IMR-90 (cell line): ENCODE data around the gene S100A5. TPM values are rescaled to one million over a fixed set of nuclear protein-coding genes. Genes with fewer than 3 reads are reported as not detected.
A peak's percentile ranks its signal among the peaks of the same experiment; 100 is the strongest.

Source experiments
- ATAC-seq: fragments of 200-7000 bp; cut with Tn5 transposase; 2 replicates; pipeline ENCODE4 v1.9.1; 2020; ENCODE audit warnings: low read depth, mild to moderate bottlenecking, moderate library complexity
- BruUV-seq: library from RNA; stranded (reverse); fragments of 400-500 nt; replicated peaks from 2 replicates; lab custom pipeline; 2021; lab: Mats Ljungman, UMichigan
- CTCF ChIA-PET: fragments of 300-600 bp; formaldehyde crosslinking; extraction: SDS; loops from one replicate; lab custom pipeline; 2021; ENCODE audit warnings: antibody characterized with exemption; lab: Yijun Ruan, JAX
- POLR2A ChIA-PET: fragments of 300-600 bp; sonication (Branson Sonifier 250); formaldehyde crosslinking; loops from one replicate; lab custom pipeline; 2022; ENCODE audit warnings: antibody characterized with exemption; ENCODE audit not compliant: unreplicated experiment; lab: Charles Lee
- DNase-seq: peaks from one replicate; pipeline ENCODE4 v3.0.0; 2013
- H2AFZ ChIP-seq: replicated peaks from 2 replicates; pipeline ENCODE3; 2013; ENCODE audit warnings: low read length, mild to moderate bottlenecking; ENCODE audit not compliant: poor library complexity
- H2AK5ac ChIP-seq: 2 replicates; pipeline ENCODE4 v1.6.1; 2013; ENCODE audit warnings: low read depth, low read length, inconsistent platforms
- H2AK9ac ChIP-seq: replicated peaks from 2 replicates; pipeline ENCODE3; 2013; ENCODE audit warnings: mild to moderate bottlenecking, low read depth, low read length, moderate library complexity; ENCODE audit not compliant: poor library complexity
- H2BK120ac ChIP-seq: 2 replicates; pipeline ENCODE4 v1.6.1; 2013; ENCODE audit warnings: low read depth, low read length, inconsistent platforms
- H2BK15ac ChIP-seq: 3 replicates; pipeline ENCODE4 v1.6.1; 2013; ENCODE audit warnings: low read depth, low read length, inconsistent platforms
- H2BK20ac ChIP-seq: 2 replicates; pipeline ENCODE4 v1.6.1; 2013; ENCODE audit warnings: low read depth, mild to moderate bottlenecking, inconsistent platforms, low read length, moderate library complexity
- H2BK5ac ChIP-seq: 2 replicates; pipeline ENCODE4 v1.6.1; 2013; ENCODE audit warnings: mild to moderate bottlenecking, low read depth, low read length, inconsistent platforms; ENCODE audit not compliant: poor library complexity, severe bottlenecking
- H3K14ac ChIP-seq: replicated peaks from 2 replicates; pipeline ENCODE4 v1.6.1; 2013; ENCODE audit warnings: low read depth, low read length, inconsistent platforms
- H3K18ac ChIP-seq: 2 replicates; pipeline ENCODE4 v1.6.1; 2013; ENCODE audit warnings: low read depth, low read length, control low read depth
- H3K23ac ChIP-seq: 2 replicates; pipeline ENCODE4 v1.6.1; 2013; ENCODE audit warnings: low read depth, low read length, inconsistent platforms
- H3K27ac ChIP-seq: 2 replicates; pipeline ENCODE4 v1.5.1; 2013; ENCODE audit warnings: mild to moderate bottlenecking, control low read depth, low read length; ENCODE audit not compliant: insufficient read depth
- H3K27me3 ChIP-seq: 2 replicates; pipeline ENCODE4 v1.6.1; 2013; ENCODE audit warnings: low read length; ENCODE audit not compliant: control insufficient read depth, insufficient read depth
- H3K36me3 ChIP-seq: 2 replicates; pipeline ENCODE4 v1.6.1; 2013; ENCODE audit warnings: low read length, mixed read lengths; ENCODE audit not compliant: control insufficient read depth, insufficient read depth
- H3K4ac ChIP-seq: 2 replicates; pipeline ENCODE4 v1.6.1; 2013; ENCODE audit warnings: low read depth, low read length, inconsistent platforms
- H3K4me1 ChIP-seq: 2 replicates; pipeline ENCODE4 v1.6.1; 2013; ENCODE audit warnings: low read length, mixed read lengths; ENCODE audit not compliant: control insufficient read depth, insufficient read depth
- H3K4me2 ChIP-seq: 2 replicates; pipeline ENCODE4 v1.6.1; 2013; ENCODE audit warnings: low read depth, mild to moderate bottlenecking, control low read depth, low read length, moderate library complexity
- H3K4me3 ChIP-seq: 2 replicates; pipeline ENCODE4 v1.5.1; 2013; ENCODE audit warnings: low read depth, mild to moderate bottlenecking, control low read depth, low read length, moderate library complexity; ENCODE audit not compliant: insufficient read depth
- H3K56ac ChIP-seq: 2 replicates; pipeline ENCODE4 v1.6.1; 2013; ENCODE audit warnings: low read length, inconsistent platforms; ENCODE audit not compliant: insufficient read depth; ENCODE audit errors: extremely low read depth
- H3K79me1 ChIP-seq, 2 experiments: 2 replicates each; pipeline ENCODE4 v1.6.1; 2013; ENCODE audit warnings: low read length in 2 of 2, inconsistent platforms in 1 of 2, low read depth in 1 of 2
- H3K9ac ChIP-seq: 2 replicates; pipeline ENCODE4 v1.6.1; 2013; ENCODE audit warnings: low read depth, low read length, control low read depth
- H3K9me1 ChIP-seq: 2 replicates; pipeline ENCODE4 v1.6.1; 2013; ENCODE audit warnings: low read length, inconsistent platforms; ENCODE audit not compliant: insufficient read depth
- H3K9me3 ChIP-seq: 2 replicates; pipeline ENCODE4 v1.6.1; 2013; ENCODE audit warnings: low read length; ENCODE audit not compliant: control insufficient read depth, insufficient read depth
- H4K20me1 ChIP-seq: 2 replicates; pipeline ENCODE4 v1.6.1; 2013; ENCODE audit warnings: low read length, inconsistent platforms; ENCODE audit not compliant: insufficient read depth
- H4K5ac ChIP-seq: 2 replicates; pipeline ENCODE4 v1.6.1; 2013; ENCODE audit warnings: mild to moderate bottlenecking, low read depth, low read length, control low read depth
- H4K8ac ChIP-seq, 2 experiments: 2 replicates each; pipeline ENCODE4 v1.6.1; 2013; ENCODE audit warnings: low read depth in 2 of 2, low read length in 2 of 2, control low read depth in 1 of 2, inconsistent platforms in 1 of 2
- H4K91ac ChIP-seq: 2 replicates; pipeline ENCODE4 v1.6.1; 2013; ENCODE audit warnings: low read depth, low read length, inconsistent platforms; ENCODE audit not compliant: insufficient read depth
- BHLHE40 ChIP-seq: fragments of 150-350 bp; IDR thresholded peaks from 2 replicates; pipeline ENCODE4 v1.6.1; 2016; ENCODE audit warnings: mild to moderate bottlenecking, low read depth, low read length
- CEBPB ChIP-seq: IDR thresholded peaks from 2 replicates; pipeline ENCODE4 v1.6.1; 2012; ENCODE audit warnings: low read depth, low read length, improper control_type of control experiment
- CHD1 ChIP-seq: IDR thresholded peaks from 2 replicates; pipeline ENCODE4 v1.6.1; 2012; ENCODE audit warnings: low read depth, low read length, improper control_type of control experiment
- FOS ChIP-seq: fragments of 150-350 bp; IDR thresholded peaks from 2 replicates; pipeline ENCODE4 v1.6.1; 2016; ENCODE audit warnings: low read depth, low read length
- MAFK ChIP-seq: IDR thresholded peaks from 2 replicates; pipeline ENCODE4 v1.6.1; 2012; ENCODE audit warnings: low read depth, low read length, improper control_type of control experiment
- MAZ ChIP-seq: IDR thresholded peaks from 2 replicates; pipeline ENCODE4 v1.6.1; 2012; ENCODE audit warnings: low read depth, mild to moderate bottlenecking, low read length, improper control_type of control experiment, moderate library complexity, borderline replicate concordance
- MXI1 ChIP-seq: IDR thresholded peaks from 2 replicates; pipeline ENCODE4 v1.6.1; 2012; ENCODE audit warnings: low read depth, mild to moderate bottlenecking, low read length, moderate library complexity, borderline replicate concordance
- NFE2L2 ChIP-seq: fragments of 150-350 bp; IDR thresholded peaks from 2 replicates; pipeline ENCODE4 v1.6.1; 2016; ENCODE audit warnings: low read depth, mild to moderate bottlenecking, low read length
- POLR2A ChIP-seq: IDR thresholded peaks from 2 replicates; pipeline ENCODE4 v1.6.1; 2012; ENCODE audit warnings: mild to moderate bottlenecking, low read depth, low read length
- RAD21 ChIP-seq: IDR thresholded peaks from 2 replicates; pipeline ENCODE4 v1.6.1; 2012; ENCODE audit warnings: low read length, improper control_type of control experiment
- RCOR1 ChIP-seq: IDR thresholded peaks from 2 replicates; pipeline ENCODE4 v1.6.1; 2012; ENCODE audit warnings: mild to moderate bottlenecking, low read length, improper control_type of control experiment; ENCODE audit not compliant: insufficient replicate concordance
- RFX5 ChIP-seq: IDR thresholded peaks from 2 replicates; pipeline ENCODE4 v1.8.0; 2012; ENCODE audit warnings: low read depth, mild to moderate bottlenecking, low read length, moderate library complexity
- SMC3 ChIP-seq: fragments of 150-350 bp; IDR thresholded peaks from 2 replicates; pipeline ENCODE4 v1.6.1; 2016; ENCODE audit warnings: low read depth, mild to moderate bottlenecking, antibody characterized with exemption, low read length, moderate library complexity
- WGBS, 2 experiments: methylation state at CpG; one replicate each; pipeline versions ENCODE4 v1.1.5 to v1.1.7; 2013; ENCODE audit warnings: missing lambda C conversion rate in 2 of 2; ENCODE audit not compliant: insufficient read length in 1 of 2; ENCODE audit errors: extremely low coverage in 2 of 2; 5-methylcytosine and 5-hydroxymethylcytosine counted together
- dilution Hi-C: fragments of 300-500 bp; cut with HindIII; formaldehyde crosslinking; loops from one replicate; pipeline ENCODE4 v1.14.3; 2018; ENCODE audit warnings: low sequenced_read_pairs; ENCODE audit not compliant: unreplicated experiment
- in situ Hi-C: fragments of 300-500 bp; cut with MboI; formaldehyde crosslinking; loops from 3 replicates; pipeline ENCODE4 v1.14.3; 2019; ENCODE audit warnings: low sequenced_read_pairs, inconsistent platforms, mixed read lengths
- intact Hi-C: fragments of 100-400 bp; cut with micrococcal nuclease; formaldehyde crosslinking; loops from 2 replicates; pipeline ENCODE4 v1.10.0; 2022
- polyA plus RNA-seq, 3 experiments: library from polyadenylated mRNA; depleted of rRNA; stranded (reverse); fragments of >200 nt; gene quantifications; 2 replicates each; pipeline ENCODE4 v1.2.3, GENCODE V29; 2012; ENCODE audit warnings: low replicate concordance in 1 of 3
- total RNA-seq: library from RNA; depleted of rRNA; stranded (reverse); fragments of >200 nt; gene quantifications from 2 replicates; pipeline ENCODE4 v1.2.3, GENCODE V29; 2012
- TF ChIP-seq, protein P1 (sequence below): conservative IDR thresholded peaks from 2 replicates; pipeline ENCODE4 v1.5.1; 2012; ENCODE audit warnings: mild to moderate bottlenecking, low read depth, low read length, improper control_type of control experiment
- TF ChIP-seq, protein P2 (sequence below): fragments of 150-350 bp; IDR thresholded peaks from 2 replicates; pipeline ENCODE4 v1.6.1; 2017; ENCODE audit warnings: mild to moderate bottlenecking, antibody characterized with exemption, low read length, low read depth
- TF ChIP-seq, protein P3 (sequence below): fragments of 150-350 bp; IDR thresholded peaks from 2 replicates; pipeline ENCODE4 v1.6.1; 2016; ENCODE audit warnings: low read depth, mild to moderate bottlenecking, low read length, moderate library complexity, borderline replicate concordance

Gene S100A5
- total and polyA plus RNA-seq, 2 of the 4 experiments (the other 2 are of a cell fraction): 0.27 TPM; not detected in 1

DNA sequence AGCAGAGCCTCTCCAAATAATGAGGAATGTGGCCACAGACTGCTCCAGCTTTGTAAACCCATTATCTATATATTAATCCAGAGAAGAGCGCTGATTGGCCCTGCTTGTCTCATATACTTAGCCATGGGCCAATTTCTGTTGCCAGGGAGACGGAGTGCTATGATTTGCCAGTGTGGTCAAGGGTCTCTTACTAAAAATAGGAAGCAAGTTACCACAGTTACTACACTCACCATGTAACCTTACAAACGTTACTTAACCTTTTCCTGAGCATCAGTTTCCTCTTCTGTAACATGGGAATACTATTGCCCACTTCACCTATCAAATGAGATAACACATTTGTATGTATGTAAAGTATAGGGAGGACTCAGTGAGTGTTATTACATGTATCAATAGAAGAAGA lies 32.6 kb upstream of the S100A5 start:
- WGBS, 2 experiments: no CpG with 5 or more reads among the region's 3 CpGs
- no peak for TF ChIP-seq CEBPB
- TF ChIP-seq, protein P1, sequence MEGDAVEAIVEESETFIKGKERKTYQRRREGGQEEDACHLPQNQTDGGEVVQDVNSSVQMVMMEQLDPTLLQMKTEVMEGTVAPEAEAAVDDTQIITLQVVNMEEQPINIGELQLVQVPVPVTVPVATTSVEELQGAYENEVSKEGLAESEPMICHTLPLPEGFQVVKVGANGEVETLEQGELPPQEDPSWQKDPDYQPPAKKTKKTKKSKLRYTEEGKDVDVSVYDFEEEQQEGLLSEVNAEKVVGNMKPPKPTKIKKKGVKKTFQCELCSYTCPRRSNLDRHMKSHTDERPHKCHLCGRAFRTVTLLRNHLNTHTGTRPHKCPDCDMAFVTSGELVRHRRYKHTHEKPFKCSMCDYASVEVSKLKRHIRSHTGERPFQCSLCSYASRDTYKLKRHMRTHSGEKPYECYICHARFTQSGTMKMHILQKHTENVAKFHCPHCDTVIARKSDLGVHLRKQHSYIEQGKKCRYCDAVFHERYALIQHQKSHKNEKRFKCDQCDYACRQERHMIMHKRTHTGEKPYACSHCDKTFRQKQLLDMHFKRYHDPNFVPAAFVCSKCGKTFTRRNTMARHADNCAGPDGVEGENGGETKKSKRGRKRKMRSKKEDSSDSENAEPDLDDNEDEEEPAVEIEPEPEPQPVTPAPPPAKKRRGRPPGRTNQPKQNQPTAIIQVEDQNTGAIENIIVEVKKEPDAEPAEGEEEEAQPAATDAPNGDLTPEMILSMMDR: no peak
- no peak for TF ChIP-seq RCOR1
- no peak for TF ChIP-seq MXI1
- TF ChIP-seq CHD1: no peak
- no peak for TF ChIP-seq MAZ
- TF ChIP-seq, protein P2, sequence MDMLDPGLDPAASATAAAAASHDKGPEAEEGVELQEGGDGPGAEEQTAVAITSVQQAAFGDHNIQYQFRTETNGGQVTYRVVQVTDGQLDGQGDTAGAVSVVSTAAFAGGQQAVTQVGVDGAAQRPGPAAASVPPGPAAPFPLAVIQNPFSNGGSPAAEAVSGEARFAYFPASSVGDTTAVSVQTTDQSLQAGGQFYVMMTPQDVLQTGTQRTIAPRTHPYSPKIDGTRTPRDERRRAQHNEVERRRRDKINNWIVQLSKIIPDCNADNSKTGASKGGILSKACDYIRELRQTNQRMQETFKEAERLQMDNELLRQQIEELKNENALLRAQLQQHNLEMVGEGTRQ: no peak
- TF ChIP-seq RFX5: no peak
- TF ChIP-seq FOS: no peak
- TF ChIP-seq POLR2A: no peak
- no peak for TF ChIP-seq RAD21
- TF ChIP-seq, protein P3, sequence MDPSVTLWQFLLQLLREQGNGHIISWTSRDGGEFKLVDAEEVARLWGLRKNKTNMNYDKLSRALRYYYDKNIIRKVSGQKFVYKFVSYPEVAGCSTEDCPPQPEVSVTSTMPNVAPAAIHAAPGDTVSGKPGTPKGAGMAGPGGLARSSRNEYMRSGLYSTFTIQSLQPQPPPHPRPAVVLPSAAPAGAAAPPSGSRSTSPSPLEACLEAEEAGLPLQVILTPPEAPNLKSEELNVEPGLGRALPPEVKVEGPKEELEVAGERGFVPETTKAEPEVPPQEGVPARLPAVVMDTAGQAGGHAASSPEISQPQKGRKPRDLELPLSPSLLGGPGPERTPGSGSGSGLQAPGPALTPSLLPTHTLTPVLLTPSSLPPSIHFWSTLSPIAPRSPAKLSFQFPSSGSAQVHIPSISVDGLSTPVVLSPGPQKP: no peak
- no peak for TF ChIP-seq MAFK
- TF ChIP-seq SMC3: no peak
- no peak for TF ChIP-seq BHLHE40
- TF ChIP-seq NFE2L2: no peak
- H3K14ac ChIP-seq: peak overlapping the region; percentile 91
- peak overlapping the region; percentile 97; the same call in 1 of the 2 replicates for H4K5ac ChIP-seq
- ChIA-PET CTCF (interaction anchor here (0.9 to 2.3 kb wide), 10 partner anchors 35 to 78 kb away, joined by 3 to 16 read pairs (median 5); partner anchors contain the start of genes S100A13 and S100A16), POLR2A (interaction anchor here (1.9 kb wide), 1 partner anchor 54 kb away, joined by 7 read pairs; the partner anchor contains the start of gene S100A13)
- H3K27ac ChIP-seq: peak overlapping the region; percentile 4; the same call in 1 of the 2 replicates
- H3K18ac ChIP-seq: peak overlapping the region; percentile 97
- peak overlapping the region; percentile 53 to 92 for H4K8ac ChIP-seq
- H2BK15ac ChIP-seq: peak overlapping the region; percentile 98
- H2AFZ ChIP-seq: no peak overlapping the region
- peak overlapping the region; percentile 24; the same call in 1 of the 2 replicates for H3K4me2 ChIP-seq
- peak overlapping the region; percentile 98 for H2BK20ac ChIP-seq
- peak overlapping the region; percentile 89 for H4K91ac ChIP-seq
- in situ Hi-C loops (no loop called here), dilution Hi-C loops (no loop called here), intact Hi-C loops (loop anchor here (2.0 kb wide), 5 partner anchors 39 to 97 kb away; partner anchors contain the start of genes CHTOP, ILF2, S100A13 and S100A16)
- ATAC-seq (no peak), DNase-seq (peak; percentile 41)
- H3K4ac ChIP-seq: peak overlapping the region; percentile 92
- H3K9me1 ChIP-seq: peaks cover 7% of the 10 kb centered on the region
- no peaks in the 10 kb centered on the region for H3K27me3 ChIP-seq
- H2AK9ac ChIP-seq: peak overlapping the region; percentile 77
- H2AK5ac ChIP-seq: peak overlapping the region; percentile 97
- H3K9ac ChIP-seq: no peak overlapping the region
- no peaks in the 10 kb centered on the region for H3K36me3 ChIP-seq
- peak overlapping the region; percentile 87 for H3K23ac ChIP-seq
- peaks cover 14% of the 10 kb centered on the region for H3K4me1 ChIP-seq
- BruUV-seq: no TSS peak
- no peak overlapping the region for H3K4me3 ChIP-seq
- no peaks in the 10 kb centered on the region for H4K20me1 ChIP-seq
- H3K79me1 ChIP-seq: peaks cover 0 to 5% of the 10 kb centered on the region in 2 experiments; a peak in 2 of 4 replicates
- no peaks in the 10 kb centered on the region for H3K9me3 ChIP-seq
- peak overlapping the region; percentile 47 for H3K56ac ChIP-seq
- peak overlapping the region; percentile 80 for H2BK5ac ChIP-seq
- peak overlapping the region; percentile 94 for H2BK120ac ChIP-seq
